ENCODE data around the gene PTPRC.
A peak's percentile ranks its signal among the peaks of the same experiment; 100 is the strongest.

The PTPRC gene

GRCh38 chr1:198754670-198755069 lies 115.8 kb downstream of the PTPRC start:
- TF ChIP-seq CTCF (IDR thresholded peaks at IDR 0.05; ENCODE audit: insufficient read depth, low read depth, low read length, missing control alignments): no peak
- DNase-seq (ENCODE audit: low read depth): no peak
- H3K4me3 ChIP-seq (ENCODE audit: low read length): no peak overlapping the region

- DNase-seq (ENCODE audit: low read depth): no peak
- H3K4me3 ChIP-seq (ENCODE audit: low read length): no peak overlapping the region
- no peak for TF ChIP-seq CTCF (IDR thresholded peaks at IDR 0.05; ENCODE audit: insufficient read depth, low read depth, low read length, missing control alignments)
Measured at GRCh38 chr1:198755715-198756114, 116.9 kb downstream of the PTPRC start.

- peak; percentile 10 for TF ChIP-seq CTCF (IDR thresholded peaks at IDR 0.05; ENCODE audit: insufficient read depth, low read depth, low read length, missing control alignments)
- no peak overlapping the region for H3K4me3 ChIP-seq (ENCODE audit: low read length)
- DNase-seq (ENCODE audit: low read depth): peak; percentile 40
Measured at GRCh38 chr1:198756470-198756869, 117.6 kb downstream of the PTPRC start.

- no peak overlapping the region for H3K4me3 ChIP-seq (ENCODE audit: low read length)
- no peak for TF ChIP-seq CTCF (IDR thresholded peaks at IDR 0.05; ENCODE audit: insufficient read depth, low read depth, low read length, missing control alignments)
- no peak for DNase-seq (ENCODE audit: low read depth)
Measured at GRCh38 chr1:198761859-198762616, 123.2 kb downstream of the PTPRC start.

GRCh38 chr1:198763298-198763714 lies 124.5 kb downstream of the PTPRC start:
- no peak for TF ChIP-seq CTCF (IDR thresholded peaks at IDR 0.05; ENCODE audit: insufficient read depth, low read depth, low read length, missing control alignments)
- H3K4me3 ChIP-seq (ENCODE audit: low read length): no peak overlapping the region
- no peak for DNase-seq (ENCODE audit: low read depth)

- peak; percentile 17 for DNase-seq (ENCODE audit: low read depth)
- H3K4me3 ChIP-seq (ENCODE audit: low read length): no peak overlapping the region
- no peak for TF ChIP-seq CTCF (IDR thresholded peaks at IDR 0.05; ENCODE audit: insufficient read depth, low read depth, low read length, missing control alignments)
Measured at GRCh38 chr1:198764748-198765147, 125.9 kb downstream of the PTPRC start.

GRCh38 chr1:198765416-198765815 lies 126.6 kb downstream of the PTPRC start:
- H3K4me3 ChIP-seq (ENCODE audit: low read length): no peak overlapping the region
- DNase-seq (ENCODE audit: low read depth): no peak
- no peak for TF ChIP-seq CTCF (IDR thresholded peaks at IDR 0.05; ENCODE audit: insufficient read depth, low read depth, low read length, missing control alignments)

Data from epithelial cell of esophagus (primary cell).